Colon (tissue), 2 donors: Measurements from ENCODE around the gene TMEM182.

ENCODE experiments used
- FAIRE-seq: peaks from 2 replicates; lab custom pipeline; 2012; peaks lifted over from hg19 to GRCh38; lab: Jason Lieb, UNC
- donor health status: control.
- donor health status: control.

TMEM182 gene

GRCh38 chr2:102761763-102762162 is at the start of gene TMEM182:
Gene TMEM182, plus strand, starts transcription at chr2:102762031. Its CDS starts 187 bp downstream, at chr2:102762218.
- FAIRE-seq, result no peak

GRCh38 chr2:102717308-102718018 is 44.4 kb upstream of the TMEM182 start:
- no peak for FAIRE-seq

- FAIRE-seq, result no peak
These were observed 43.2 kb upstream of the TMEM182 start for GRCh38 chr2:102718387-102719316.

- no peak for FAIRE-seq
These were observed 37.8 kb upstream of the TMEM182 start for GRCh38 chr2:102724016-102724490.

- FAIRE-seq, result no peak
These were observed 37.3 kb upstream of the TMEM182 start for GRCh38 chr2:102724553-102724952.

- no peak for FAIRE-seq
These were observed 35.4 kb upstream of the TMEM182 start for GRCh38 chr2:102726128-102727087.

- no peak for FAIRE-seq
These were observed 26.3 kb upstream of the TMEM182 start for GRCh38 chr2:102735416-102736109.

- no peak for FAIRE-seq
These were observed 25.8 kb upstream of the TMEM182 start for GRCh38 chr2:102736110-102736409.

GRCh38 chr2:102736410-102737409 is 25.1 kb upstream of the TMEM182 start:
- FAIRE-seq, result no peak

GRCh38 chr2:102737431-102737830 is 24.4 kb upstream of the TMEM182 start:
- no peak for FAIRE-seq

- FAIRE-seq, result no peak
These were observed 18.6 kb upstream of the TMEM182 start for GRCh38 chr2:102743259-102743658.

- no peak for FAIRE-seq
These were observed 13.7 kb upstream of the TMEM182 start for GRCh38 chr2:102748107-102748506.

- FAIRE-seq, result no peak
These were observed 11.9 kb upstream of the TMEM182 start for GRCh38 chr2:102749938-102750337.

GRCh38 chr2:102753563-102754159 is 8.2 kb upstream of the TMEM182 start:
- FAIRE-seq, result no peak

- no peak for FAIRE-seq
These were observed 7.2 kb upstream of the TMEM182 start for GRCh38 chr2:102754456-102755145.

GRCh38 chr2:102755284-102755683 is 6.5 kb upstream of the TMEM182 start:
- FAIRE-seq, result no peak

GRCh38 chr2:102758439-102758838 is 3.4 kb upstream of the TMEM182 start:
- no peak for FAIRE-seq

GRCh38 chr2:102764083-102764482 is 2.3 kb downstream of the TMEM182 start:
- FAIRE-seq, result no peak

GRCh38 chr2:102765061-102765460 is 3.2 kb downstream of the TMEM182 start:
- no peak for FAIRE-seq
